ENCODE measurements around the gene PTGER3.
A peak's percentile ranks its signal among the peaks of the same experiment; 100 is the strongest.

PTGER3 gene

DNA sequence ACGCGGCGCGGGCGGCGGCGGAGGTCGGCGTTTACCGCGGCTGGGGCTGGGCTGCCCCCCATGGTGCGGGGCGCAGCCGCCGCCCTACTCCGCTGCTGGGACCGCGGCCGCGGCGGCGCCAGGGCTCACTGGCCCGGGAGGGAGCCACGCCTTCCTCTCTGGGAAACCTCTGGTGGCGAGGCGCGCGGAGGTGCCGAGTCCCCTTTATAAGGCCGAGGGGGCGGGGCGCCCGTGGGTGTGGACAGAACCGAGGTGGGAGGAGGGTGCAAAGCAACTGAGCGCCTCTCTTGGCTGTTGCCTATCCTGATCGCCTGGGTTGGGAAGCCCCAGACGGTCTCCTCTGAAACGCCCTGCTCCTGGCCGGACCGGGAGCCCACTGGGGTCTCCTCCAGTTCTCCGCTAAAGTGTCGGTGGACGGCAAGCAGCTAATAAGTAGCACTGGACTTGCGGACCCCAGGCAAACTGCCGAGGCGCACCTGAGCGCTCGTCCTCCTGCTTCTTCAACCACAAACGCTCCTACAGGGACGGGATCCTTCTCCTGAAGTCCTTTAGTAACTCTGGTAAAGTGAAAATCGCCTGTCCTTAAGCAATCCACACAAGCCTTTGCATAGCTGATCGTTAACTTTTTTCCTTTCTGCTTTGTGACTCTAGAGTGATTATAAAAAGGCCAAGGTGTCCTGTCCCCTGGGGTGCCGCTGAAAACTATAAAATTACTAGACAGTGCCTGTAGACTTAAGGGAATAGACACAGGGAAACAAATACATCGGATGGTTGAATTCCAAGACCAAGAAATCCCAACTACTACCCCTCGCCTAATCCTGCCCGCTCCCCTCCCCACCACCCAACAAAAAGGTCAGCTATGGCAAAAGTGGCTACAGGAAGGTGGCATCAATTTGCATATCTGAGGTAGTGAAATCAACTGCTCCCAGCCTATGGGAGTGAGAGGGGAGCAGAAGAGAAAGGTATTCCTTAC is at the start of gene PTGER3:
Gene PTGER3, minus strand, starts transcription at position 182 of the 973 bp plus-strand sequence. CDS start 239 bp downstream, outside the sequence.
- no peak within 1 kb of the TSS for H3K4me3 ChIP-seq (ENCODE audit: low read depth, low read length)
- DNase-seq (ENCODE audit: low read depth), result no peak
- TF ChIP-seq POLR2A (IDR thresholded peaks at IDR 0.05; ENCODE audit: extremely low read depth, insufficient read length), result no peak
- TF ChIP-seq, protein P1, sequence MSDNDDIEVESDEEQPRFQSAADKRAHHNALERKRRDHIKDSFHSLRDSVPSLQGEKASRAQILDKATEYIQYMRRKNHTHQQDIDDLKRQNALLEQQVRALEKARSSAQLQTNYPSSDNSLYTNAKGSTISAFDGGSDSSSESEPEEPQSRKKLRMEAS (IDR thresholded peaks at IDR 0.05; ENCODE audit: low read depth, low read length), result no peak
- TF ChIP-seq MYC (IDR thresholded peaks at IDR 0.05; ENCODE audit: low read depth, low read length), result no peak
- TF ChIP-seq, protein P2, sequence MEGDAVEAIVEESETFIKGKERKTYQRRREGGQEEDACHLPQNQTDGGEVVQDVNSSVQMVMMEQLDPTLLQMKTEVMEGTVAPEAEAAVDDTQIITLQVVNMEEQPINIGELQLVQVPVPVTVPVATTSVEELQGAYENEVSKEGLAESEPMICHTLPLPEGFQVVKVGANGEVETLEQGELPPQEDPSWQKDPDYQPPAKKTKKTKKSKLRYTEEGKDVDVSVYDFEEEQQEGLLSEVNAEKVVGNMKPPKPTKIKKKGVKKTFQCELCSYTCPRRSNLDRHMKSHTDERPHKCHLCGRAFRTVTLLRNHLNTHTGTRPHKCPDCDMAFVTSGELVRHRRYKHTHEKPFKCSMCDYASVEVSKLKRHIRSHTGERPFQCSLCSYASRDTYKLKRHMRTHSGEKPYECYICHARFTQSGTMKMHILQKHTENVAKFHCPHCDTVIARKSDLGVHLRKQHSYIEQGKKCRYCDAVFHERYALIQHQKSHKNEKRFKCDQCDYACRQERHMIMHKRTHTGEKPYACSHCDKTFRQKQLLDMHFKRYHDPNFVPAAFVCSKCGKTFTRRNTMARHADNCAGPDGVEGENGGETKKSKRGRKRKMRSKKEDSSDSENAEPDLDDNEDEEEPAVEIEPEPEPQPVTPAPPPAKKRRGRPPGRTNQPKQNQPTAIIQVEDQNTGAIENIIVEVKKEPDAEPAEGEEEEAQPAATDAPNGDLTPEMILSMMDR (IDR thresholded peaks at IDR 0.05; ENCODE audit: low read depth, low read length), result no peak

DNA sequence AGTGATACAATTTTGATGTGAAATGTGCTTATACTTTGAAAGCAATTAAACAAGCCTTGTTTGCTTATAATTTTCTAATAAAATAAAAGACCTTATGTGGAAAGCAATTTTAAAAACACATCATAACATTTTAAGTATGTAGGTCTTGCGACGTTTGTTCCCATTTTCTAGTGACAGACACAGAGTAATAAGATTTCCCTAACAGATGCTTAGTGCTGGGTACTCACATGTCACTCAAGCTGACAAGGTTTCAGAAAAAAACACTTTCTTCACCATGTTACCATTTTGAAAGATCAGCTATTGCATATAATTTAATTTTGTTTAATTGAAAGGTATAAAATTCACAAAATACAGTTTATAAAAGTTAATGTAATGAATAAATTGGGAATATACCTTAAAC is 47.3 kb upstream of the PTGER3 start:
- TF ChIP-seq MYC (IDR thresholded peaks at IDR 0.05; ENCODE audit: low read depth, low read length) (no peak), POLR2A (IDR thresholded peaks at IDR 0.05; ENCODE audit: extremely low read depth, insufficient read length) (no peak)
- TF ChIP-seq, protein P1 (IDR thresholded peaks at IDR 0.05; ENCODE audit: low read depth, low read length), result no peak
- TF ChIP-seq, protein P2 (IDR thresholded peaks at IDR 0.05; ENCODE audit: low read depth, low read length), result no peak
- H3K4me3 ChIP-seq (ENCODE audit: low read depth, low read length), result no peak overlapping the region
- no peak for DNase-seq (ENCODE audit: low read depth)

DNA sequence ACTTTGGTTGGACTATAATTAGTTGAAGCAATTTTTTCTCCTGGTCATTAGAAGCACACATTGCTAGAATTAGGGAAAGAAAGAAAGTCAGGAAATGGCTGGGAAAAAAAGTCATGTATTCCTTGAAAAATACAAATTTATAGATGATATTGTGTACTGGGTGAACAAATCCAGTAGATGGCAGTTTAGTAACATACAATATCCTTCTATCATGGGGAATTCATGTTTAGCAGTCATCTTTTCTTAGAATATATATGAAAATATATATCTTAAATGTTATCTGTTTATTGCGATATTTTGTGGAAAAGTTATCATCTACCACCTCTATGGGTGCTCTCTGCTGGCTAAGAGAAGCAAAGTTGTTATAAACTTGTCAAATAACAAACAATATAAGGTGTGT is 46.3 kb upstream of the PTGER3 start:
- DNase-seq (ENCODE audit: low read depth), result peak; percentile 21
- TF ChIP-seq, protein P1 (IDR thresholded peaks at IDR 0.05; ENCODE audit: low read depth, low read length), result no peak
- no peak for TF ChIP-seq MYC (IDR thresholded peaks at IDR 0.05; ENCODE audit: low read depth, low read length)
- TF ChIP-seq, protein P2 (IDR thresholded peaks at IDR 0.05; ENCODE audit: low read depth, low read length), result no peak
- TF ChIP-seq POLR2A (IDR thresholded peaks at IDR 0.05; ENCODE audit: extremely low read depth, insufficient read length), result no peak
- no peak overlapping the region for H3K4me3 ChIP-seq (ENCODE audit: low read depth, low read length)

DNA sequence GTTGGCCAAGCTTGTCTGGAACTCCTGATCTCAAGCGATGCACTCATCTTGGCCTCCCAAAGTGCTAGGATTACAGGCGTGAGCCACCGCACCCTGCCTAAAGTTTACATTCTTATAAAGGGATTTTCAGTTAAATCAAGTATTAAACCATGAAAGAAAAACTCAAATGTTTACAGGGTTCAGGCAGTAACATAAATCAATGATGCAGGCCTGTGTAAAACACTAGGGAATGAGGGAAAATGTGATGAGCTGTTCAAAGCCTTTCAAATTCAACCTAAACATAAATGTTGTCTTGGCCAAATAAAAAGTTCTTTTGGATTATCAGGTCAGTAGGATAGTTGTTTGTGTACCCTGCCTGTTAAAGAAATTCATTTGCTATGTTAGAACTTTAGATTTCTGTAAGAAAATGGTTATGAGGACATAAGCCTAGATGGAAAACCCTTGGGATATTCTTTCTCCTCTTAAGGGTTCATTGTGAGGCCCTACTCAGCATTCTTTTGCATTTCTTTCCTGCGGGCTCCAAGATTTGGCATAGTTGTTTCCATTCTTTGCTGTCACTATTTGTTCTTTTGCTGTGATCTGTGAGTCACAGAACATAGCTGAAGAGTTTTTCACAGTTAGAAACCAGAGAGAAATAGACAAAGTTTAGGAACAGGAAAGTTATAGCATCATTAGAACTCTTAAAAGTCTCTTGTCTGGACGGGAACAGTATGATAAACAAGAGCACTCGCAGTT is 42.1 kb upstream of the PTGER3 start:
- no peak overlapping the region for H3K4me3 ChIP-seq (ENCODE audit: low read depth, low read length)
- TF ChIP-seq MYC (IDR thresholded peaks at IDR 0.05; ENCODE audit: low read depth, low read length), result no peak
- TF ChIP-seq, protein P1 (IDR thresholded peaks at IDR 0.05; ENCODE audit: low read depth, low read length), result no peak
- TF ChIP-seq POLR2A (IDR thresholded peaks at IDR 0.05; ENCODE audit: extremely low read depth, insufficient read length), result no peak
- TF ChIP-seq, protein P2 (IDR thresholded peaks at IDR 0.05; ENCODE audit: low read depth, low read length), result no peak
- no peak for DNase-seq (ENCODE audit: low read depth)

DNA sequence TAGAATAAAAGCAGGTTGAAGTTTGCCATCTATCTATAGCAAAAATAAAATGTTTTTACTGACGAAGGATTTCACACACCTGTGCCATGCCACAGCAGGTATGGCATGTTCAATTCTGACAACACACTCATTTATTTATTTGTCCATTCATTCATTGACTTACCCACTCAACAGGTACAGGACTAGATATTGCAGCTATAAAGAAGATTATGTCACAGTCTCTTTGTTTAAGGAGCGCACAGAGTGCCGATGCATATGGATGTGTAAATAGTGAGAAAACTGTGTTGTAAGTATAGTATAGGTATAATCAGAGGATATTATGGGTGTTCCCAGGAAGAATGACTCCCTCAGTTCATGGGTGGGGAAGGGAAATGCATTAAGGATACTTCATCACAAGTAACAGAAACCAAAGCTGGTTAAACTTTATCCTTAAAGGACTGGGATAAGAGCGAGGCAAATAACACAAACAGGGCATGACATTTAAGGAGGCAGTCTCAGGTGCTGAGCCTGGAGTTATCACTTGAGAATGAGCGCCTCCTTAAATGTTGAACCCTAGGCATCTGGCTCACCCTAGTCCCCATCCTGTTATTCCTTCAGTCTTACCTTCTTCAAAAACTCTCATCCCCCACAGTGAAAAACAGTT is 41.1 kb upstream of the PTGER3 start:
- DNase-seq (ENCODE audit: low read depth), result no peak
- H3K4me3 ChIP-seq (ENCODE audit: low read depth, low read length), result no peak overlapping the region
- no peak for TF ChIP-seq MYC (IDR thresholded peaks at IDR 0.05; ENCODE audit: low read depth, low read length)
- TF ChIP-seq, protein P2 (IDR thresholded peaks at IDR 0.05; ENCODE audit: low read depth, low read length), result no peak
- no peak for TF ChIP-seq POLR2A (IDR thresholded peaks at IDR 0.05; ENCODE audit: extremely low read depth, insufficient read length)
- TF ChIP-seq, protein P1 (IDR thresholded peaks at IDR 0.05; ENCODE audit: low read depth, low read length), result no peak
